Measurements from ENCODE around the gene BRSK1. TPM values are rescaled to one million over a fixed set of nuclear protein-coding genes. Genes with fewer than 3 reads are reported as not detected.

The BRSK1 gene
- total RNA-seq, 1 donor from 2014 or later: 0.52 TPM

Small RNAs within 50 kb of the gene (small RNA-seq; reads per million reads assigned to genes)
- gene MIR6802 (not detected), gene MIR6803 (not detected)

Other genes starting within 250 kb of the BRSK1 start
- 1.6 TPM for gene GP6, start 245.7 kb upstream of the BRSK1 start, total RNA-seq
- gene RDH13, start 220.8 kb upstream of the BRSK1 start, total RNA-seq: 12.5 TPM
- gene EPS8L1, start 208.1 kb upstream of the BRSK1 start, total RNA-seq: 1.0 TPM
- 24.5 TPM for gene PPP1R12C, start 166.4 kb upstream of the BRSK1 start, total RNA-seq
- 540 TPM for gene TNNT1, start 134.8 kb upstream of the BRSK1 start, total RNA-seq
- 4.7 TPM for gene TNNI3, start 126.3 kb upstream of the BRSK1 start, total RNA-seq
- gene DNAAF3, start 117.4 kb upstream of the BRSK1 start, total RNA-seq: not detected
- gene SYT5, start 103.7 kb upstream of the BRSK1 start, total RNA-seq: not detected
- under 0.01 TPM for gene PTPRH, start 74.5 kb upstream of the BRSK1 start, total RNA-seq
- 0.52 TPM for gene TMEM86B, start 55.2 kb upstream of the BRSK1 start, total RNA-seq
- gene PPP6R1, start 25.0 kb upstream of the BRSK1 start, total RNA-seq: 11.0 TPM
- gene HSPBP1, start 3.9 kb upstream of the BRSK1 start, total RNA-seq: 10.4 TPM
- 0.52 TPM for gene TMEM150B, start 41.3 kb downstream of the BRSK1 start, total RNA-seq
- gene KMT5C, start 55.9 kb downstream of the BRSK1 start, total RNA-seq: 8.9 TPM
- gene COX6B2, start 70.7 kb downstream of the BRSK1 start, total RNA-seq: not detected
- not detected for gene GARIN5B, start 79.3 kb downstream of the BRSK1 start, total RNA-seq
- gene IL11, start 86.5 kb downstream of the BRSK1 start, total RNA-seq: not detected
- gene TMEM190, start 92.8 kb downstream of the BRSK1 start, total RNA-seq: not detected
- not detected for gene TMEM238, start 100.3 kb downstream of the BRSK1 start, total RNA-seq
- gene RPL28, start 101.9 kb downstream of the BRSK1 start, total RNA-seq: 229 TPM
- gene UBE2S, start 123.8 kb downstream of the BRSK1 start, total RNA-seq: 11.0 TPM
- gene SHISA7, start 159.3 kb downstream of the BRSK1 start, total RNA-seq: not detected
- gene ISOC2, start 177.6 kb downstream of the BRSK1 start, total RNA-seq: 25.1 TPM
- gene C19orf85, start 180.8 kb downstream of the BRSK1 start, total RNA-seq: not detected
- 0.52 TPM for gene ZNF628, start 192.6 kb downstream of the BRSK1 start, total RNA-seq
- 8.4 TPM for gene NAT14, start 201.2 kb downstream of the BRSK1 start, total RNA-seq
- gene SSC5D, start 204.4 kb downstream of the BRSK1 start, total RNA-seq: 17.7 TPM